RCC 7860 (cell line): ENCODE data around the gene OXT.
A peak's percentile ranks its signal among the peaks of the same experiment; 100 is the strongest.
"Not testable (repeated sequence)": the region's sequence is repeated elsewhere in the genome, so short reads cannot be mapped to it uniquely, and the experiment has no call there.

Experiments used
- DNase-seq: peaks from one replicate; pipeline ENCODE4 v3.0.0-alpha.2; 2015; ENCODE audit warnings: low spot score
- FAIRE-seq: peaks from 2 replicates; lab custom pipeline; 2012; peaks lifted over from hg19 to GRCh38; lab: Jason Lieb, UNC

The OXT gene

GRCh38 chr20:3109350-3110302 lies 38.2 kb downstream of the OXT start:
- DNase-seq (no peak), FAIRE-seq (no peak)

- FAIRE-seq (no peak), DNase-seq (no peak)
Observed at GRCh38 chr20:3111507-3111906, 40.1 kb downstream of the OXT start.

GRCh38 chr20:3111995-3112394 lies 40.6 kb downstream of the OXT start:
- DNase-seq (no peak), FAIRE-seq (no peak)

GRCh38 chr20:3115190-3116107 lies 44.0 kb downstream of the OXT start:
- DNase-seq = peak; percentile 31
- FAIRE-seq = peak; percentile 42

GRCh38 chr20:3116341-3116740 lies 44.9 kb downstream of the OXT start:
- DNase-seq = no peak
- FAIRE-seq = no peak

GRCh38 chr20:3117839-3118379 lies 46.5 kb downstream of the OXT start:
- peak; percentile 28 for DNase-seq
- not testable (repeated sequence) for FAIRE-seq

- DNase-seq (no peak), FAIRE-seq (no peak)
Observed at GRCh38 chr20:3119044-3119443, 47.6 kb downstream of the OXT start.

- DNase-seq = no peak
Observed at GRCh38 chr20:3121271-3121911, 50.0 kb downstream of the OXT start.

More at GRCh38 chr20:3121271-3121911, 50.0 kb downstream of the OXT start:
- FAIRE-seq = no peak
